ENCODE results near the gene COQ2.
"Not testable (repeated sequence)": the region's sequence is repeated elsewhere in the genome, so short reads cannot be mapped to it uniquely, and the experiment has no call there.

Gene COQ2

GRCh38 chr4:83284193-83285054 lies at the start of gene COQ2:
Gene COQ2, minus strand, starts transcription at chr4:83284798. Its CDS starts 34 bp downstream, at chr4:83284764.
- DNase-seq, result peak; percentile 94

- DNase-seq, result no peak
These were observed 47.4 kb upstream of the COQ2 start for GRCh38 chr4:83331956-83332355.

GRCh38 chr4:83329521-83330110 lies 45.0 kb upstream of the COQ2 start:
- no peak for DNase-seq

- no peak for DNase-seq
These were observed 44.1 kb upstream of the COQ2 start for GRCh38 chr4:83328521-83329187.

- no peak for DNase-seq
These were observed 41.9 kb upstream of the COQ2 start for GRCh38 chr4:83326546-83326945.

- not testable (repeated sequence) for DNase-seq
These were observed 40.7 kb upstream of the COQ2 start for GRCh38 chr4:83325306-83325705.

- no peak for DNase-seq
These were observed 38.5 kb upstream of the COQ2 start for GRCh38 chr4:83323136-83323535.

- no peak for DNase-seq
These were observed 36.0 kb upstream of the COQ2 start for GRCh38 chr4:83320548-83320947.

- no peak for DNase-seq
These were observed 34.1 kb upstream of the COQ2 start for GRCh38 chr4:83318666-83319065.

GRCh38 chr4:83317671-83318070 lies 33.1 kb upstream of the COQ2 start:
- DNase-seq, result no peak

GRCh38 chr4:83316459-83317165 lies 32.0 kb upstream of the COQ2 start:
- no peak for DNase-seq

GRCh38 chr4:83315341-83315870 lies 30.8 kb upstream of the COQ2 start:
- no peak for DNase-seq

GRCh38 chr4:83308672-83309071 lies 24.1 kb upstream of the COQ2 start:
- no peak for DNase-seq

GRCh38 chr4:83307920-83308319 lies 23.3 kb upstream of the COQ2 start:
- DNase-seq, result no peak

GRCh38 chr4:83305187-83305586 lies 20.6 kb upstream of the COQ2 start:
- no peak for DNase-seq

- DNase-seq, result no peak
These were observed 13.1 kb upstream of the COQ2 start for GRCh38 chr4:83297548-83298260.

- no peak for DNase-seq
These were observed 8.9 kb upstream of the COQ2 start for GRCh38 chr4:83293305-83294046.

- not testable (repeated sequence) for DNase-seq
These were observed 5.6 kb upstream of the COQ2 start for GRCh38 chr4:83290059-83290774.

- not testable (repeated sequence) for DNase-seq
These were observed 3.8 kb upstream of the COQ2 start for GRCh38 chr4:83288381-83288780.

GRCh38 chr4:83285055-83285407 lies 433 bp upstream of the COQ2 start:
- DNase-seq, result no peak

- DNase-seq, result no peak
These were observed 1.4 kb downstream of the COQ2 start for GRCh38 chr4:83283181-83283580.

All from activated naive CD4-positive, alpha-beta T cell treated with Interleukin-2 at 50 U/mL for 16 hours (primary cell).